ENCODE data around the gene TMPRSS5. TPM values are rescaled to one million over a fixed set of nuclear protein-coding genes. Genes with fewer than 3 reads are reported as not detected.
"Not testable (repeated sequence)": the region's sequence is repeated elsewhere in the genome, so short reads cannot be mapped to it uniquely, and the experiment has no call there.

The TMPRSS5 gene
- total RNA-seq, 4 donors from 2014 or later, result 0.26 to 0.83 (median 0.37) TPM

GRCh38 chr11:113721462-113722066 is 15.5 kb upstream of the TMPRSS5 start:
- Histone ChIP-seq H3K27me3 (no peaks in the 10 kb centered on the region), H3K4me1 (peaks cover 0 to 8% (median 5%) of the 10 kb centered on the region in 4 donors), H3K4me3 (no peak overlapping the region), H3K27ac (replicated peaks in 1 of 4) (no peak overlapping the region), H3K36me3 (peaks cover 0 to 13% (median 4%) of the 10 kb centered on the region in 4 donors), H3K9me3 (no peaks in the 10 kb centered on the region)
- TF ChIP-seq EP300 (IDR thresholded peaks at IDR 0.05) (no peak), CTCF (IDR thresholded peaks at IDR 0.05) (no peak), POLR2A (IDR thresholded peaks at IDR 0.05; ENCODE audit: low read depth) (no peak), POLR2AphosphoS5 (IDR thresholded peaks at IDR 0.05) (no peak)
- no peak for DNase-seq (ENCODE audit: extremely low spot score)
- intact Hi-C loops (cut with DNase I), result no loop called here
- WGBS, result 96% methylated on average over 3 of the region's 3 CpGs

DNA sequence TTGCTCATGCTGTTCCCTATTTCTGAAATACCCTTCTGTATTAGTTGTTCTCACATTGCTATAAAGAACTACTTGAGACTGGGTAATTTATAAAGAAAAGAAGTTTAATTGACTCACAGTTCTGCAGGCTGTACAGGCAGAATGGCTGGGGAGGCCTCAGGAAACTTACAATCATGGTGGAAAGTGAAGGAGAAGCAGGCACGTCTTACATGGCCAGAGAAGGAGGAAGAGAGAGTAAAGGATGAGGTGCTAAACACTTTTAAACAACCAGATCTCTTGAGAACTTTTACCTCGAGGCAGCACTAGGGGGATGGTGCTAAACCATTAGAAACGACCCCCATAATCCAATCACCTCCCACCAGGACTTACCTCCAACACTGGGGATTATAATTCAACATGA is 14.4 kb upstream of the TMPRSS5 start:
- intact Hi-C loops (cut with DNase I), result not testable (repeated sequence)

GRCh38 chr11:113715882-113716625 is 9.9 kb upstream of the TMPRSS5 start:
- Histone ChIP-seq H3K9me3 (peaks cover 0 to 9% (median 4%) of the 10 kb centered on the region in 4 donors), H3K27ac (replicated peaks in 1 of 4) (no peak overlapping the region), H3K4me1 (no peaks in the 10 kb centered on the region), H3K4me3 (no peak overlapping the region), H3K27me3 (no peaks in the 10 kb centered on the region), H3K36me3 (peaks cover 0 to 26% (median 13%) of the 10 kb centered on the region in 4 donors)
- WGBS, result 96% methylated on average over 2 of the region's 2 CpGs
- intact Hi-C loops (cut with DNase I), result no loop called here
- DNase-seq (ENCODE audit: extremely low spot score), result no peak
- TF ChIP-seq POLR2A (IDR thresholded peaks at IDR 0.05; ENCODE audit: low read depth) (no peak), CTCF (IDR thresholded peaks at IDR 0.05) (no peak), POLR2AphosphoS5 (IDR thresholded peaks at IDR 0.05) (no peak), EP300 (IDR thresholded peaks at IDR 0.05) (no peak)

More for the DNA sequence above, 14.4 kb upstream of the TMPRSS5 start:
- DNase-seq (ENCODE audit: extremely low spot score); H3K4me1 ChIP-seq; H3K4me3 ChIP-seq; H3K27me3 ChIP-seq; H3K9me3 ChIP-seq; H3K27ac ChIP-seq (replicated peaks in 1 of 4): not testable (repeated sequence)
- peaks cover 0 to 23% (median 8%) of the 10 kb centered on the region in 4 donors for H3K36me3 ChIP-seq
- WGBS, result 68% methylated on average over 3 of the region's 3 CpGs

- Histone ChIP-seq H3K27ac (replicated peaks in 1 of 4) (no peak overlapping the region), H3K36me3 (peaks cover 0 to 25% (median 11%) of the 10 kb centered on the region in 4 donors), H3K27me3 (no peaks in the 10 kb centered on the region), H3K4me1 (no peaks in the 10 kb centered on the region), H3K4me3 (no peak overlapping the region), H3K9me3 (peaks cover 0 to 13% (median 4%) of the 10 kb centered on the region in 4 donors)
- 72% methylated on average over 1 of the region's 1 CpG for WGBS
- TF ChIP-seq POLR2AphosphoS5 (IDR thresholded peaks at IDR 0.05) (no peak), POLR2A (IDR thresholded peaks at IDR 0.05; ENCODE audit: low read depth) (no peak), CTCF (IDR thresholded peaks at IDR 0.05) (no peak)
- no peak for DNase-seq (ENCODE audit: extremely low spot score)
- intact Hi-C loops (cut with DNase I), result no loop called here
Measured at GRCh38 chr11:113715273-113715672, 9.2 kb upstream of the TMPRSS5 start.

GRCh38 chr11:113710989-113711388 is 4.9 kb upstream of the TMPRSS5 start:
- Histone ChIP-seq H3K36me3 (peaks cover 0 to 14% (median 8%) of the 10 kb centered on the region in 4 donors), H3K27ac (replicated peaks in 1 of 4) (no peak overlapping the region), H3K4me1 (no peaks in the 10 kb centered on the region), H3K4me3 (no peak overlapping the region), H3K27me3 (no peaks in the 10 kb centered on the region), H3K9me3 (peaks cover 0 to 30% (median 7%) of the 10 kb centered on the region in 4 donors)
- TF ChIP-seq EP300 (IDR thresholded peaks at IDR 0.05), result no peak
- no peak for TF ChIP-seq POLR2A (IDR thresholded peaks at IDR 0.05; ENCODE audit: low read depth)
- no peak for TF ChIP-seq POLR2AphosphoS5 (IDR thresholded peaks at IDR 0.05)
- no peak for TF ChIP-seq CTCF (IDR thresholded peaks at IDR 0.05)
- DNase-seq (ENCODE audit: extremely low spot score), result no peak
- 93% methylated on average over 1 of the region's 1 CpG for WGBS
- intact Hi-C loops (cut with DNase I), result no loop called here

DNA sequence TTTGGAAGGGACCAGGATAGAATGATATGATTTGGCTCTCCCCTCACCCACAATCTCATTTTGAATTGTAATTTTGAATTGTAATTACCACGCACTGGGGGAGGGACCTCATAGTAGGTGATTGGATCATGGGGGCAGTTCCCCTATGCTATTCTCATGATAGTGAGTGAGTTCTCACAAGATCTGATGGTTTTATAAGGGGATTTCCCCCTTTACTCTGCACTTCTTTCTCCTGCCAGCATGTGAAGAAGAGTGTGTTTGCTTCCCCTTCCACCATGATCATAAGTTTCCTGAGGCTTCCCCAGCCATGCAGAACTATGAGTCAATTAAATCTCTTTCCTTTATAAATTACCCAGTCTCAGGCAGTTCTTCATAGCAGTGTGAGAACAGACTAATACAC is 2.6 kb downstream of the TMPRSS5 start:
- H3K4me1 ChIP-seq; H3K36me3 ChIP-seq; H3K27ac ChIP-seq (replicated peaks in 1 of 4); H3K9me3 ChIP-seq; intact Hi-C loops (cut with DNase I); DNase-seq (ENCODE audit: extremely low spot score); H3K4me3 ChIP-seq; H3K27me3 ChIP-seq: not testable (repeated sequence)
- 94% methylated on average over 1 of the region's 1 CpG for WGBS

Data from esophagus muscularis mucosa (tissue), 4 donors.